ENCODE results near the gene NAALADL2.

GRCh38 chr3:175746308-175746707 is 887.2 kb downstream of the NAALADL2 start:
- no peak for TF ChIP-seq TAF15 (IDR thresholded peaks at IDR 0.05; ENCODE audit: low read depth, low read length, poor library complexity, severe bottlenecking)
- TF ChIP-seq NFYC (CRISPR knock-in tag; IDR thresholded peaks at IDR 0.05): no peak
- TF ChIP-seq, protein P1, sequence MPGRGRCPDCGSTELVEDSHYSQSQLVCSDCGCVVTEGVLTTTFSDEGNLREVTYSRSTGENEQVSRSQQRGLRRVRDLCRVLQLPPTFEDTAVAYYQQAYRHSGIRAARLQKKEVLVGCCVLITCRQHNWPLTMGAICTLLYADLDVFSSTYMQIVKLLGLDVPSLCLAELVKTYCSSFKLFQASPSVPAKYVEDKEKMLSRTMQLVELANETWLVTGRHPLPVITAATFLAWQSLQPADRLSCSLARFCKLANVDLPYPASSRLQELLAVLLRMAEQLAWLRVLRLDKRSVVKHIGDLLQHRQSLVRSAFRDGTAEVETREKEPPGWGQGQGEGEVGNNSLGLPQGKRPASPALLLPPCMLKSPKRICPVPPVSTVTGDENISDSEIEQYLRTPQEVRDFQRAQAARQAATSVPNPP (CRISPR knock-in tag; IDR thresholded peaks at IDR 0.05): no peak
- TF ChIP-seq RCOR2 (CRISPR knock-in tag; IDR thresholded peaks at IDR 0.05): no peak
- no peak for TF ChIP-seq CTCF (CRISPR knock-in tag; IDR thresholded peaks at IDR 0.05)
- no peak for TF ChIP-seq ZNF501 (CRISPR knock-in tag; IDR thresholded peaks at IDR 0.05)
- TF ChIP-seq XRCC5 (optimal IDR thresholded peaks at IDR 0.05; ENCODE audit: low read length): no peak
- TF ChIP-seq GFI1 (CRISPR knock-in tag; IDR thresholded peaks at IDR 0.05; ENCODE audit: borderline replicate concordance): no peak
- no peak for TF ChIP-seq ZNF441 (CRISPR knock-in tag; IDR thresholded peaks at IDR 0.05; ENCODE audit: borderline replicate concordance)
- TF ChIP-seq ZNF639 (CRISPR knock-in tag; conservative IDR thresholded peaks at IDR 0.05): no peak
- no peak for TF ChIP-seq TAF1 (CRISPR knock-in tag; IDR thresholded peaks at IDR 0.05)
- no peak for TF ChIP-seq ATF1 (CRISPR knock-in tag; IDR thresholded peaks at IDR 0.05)
- TF ChIP-seq ZNF782 (CRISPR knock-in tag; IDR thresholded peaks at IDR 0.05; ENCODE audit: borderline replicate concordance): no peak
